Type B pancreatic cell (in vitro differentiated cells): ENCODE results near the gene FLNB. TPM values are rescaled to one million over a fixed set of nuclear protein-coding genes. Genes with fewer than 3 reads are reported as not detected.
A peak's percentile ranks its signal among the peaks of the same experiment; 100 is the strongest.

Experiments used
- DNase-seq: peaks from one replicate; pipeline ENCODE4 v3.0.0; 2021; ENCODE audit warnings: mixed read lengths; ENCODE audit not compliant: unreplicated experiment; ENCODE audit errors: extremely low spot score
- H3K27ac Mint-ChIP-seq: 2 replicates; pipeline ENCODE4 v1.8.0; 2021; ENCODE audit warnings: mild to moderate bottlenecking, mixed read lengths
- H3K27me3 Mint-ChIP-seq: 2 replicates; pipeline ENCODE4 v1.8.0; 2021; ENCODE audit warnings: mixed read lengths
- H3K36me3 Mint-ChIP-seq: 2 replicates; pipeline ENCODE4 v1.8.0; 2021; ENCODE audit warnings: mixed read lengths
- H3K4me1 Mint-ChIP-seq: one replicate; pipeline ENCODE4 v1.8.0; 2021; ENCODE audit warnings: mixed read lengths; ENCODE audit not compliant: unreplicated experiment
- H3K4me3 Mint-ChIP-seq: 2 replicates; pipeline ENCODE4 v1.8.0; 2021; ENCODE audit warnings: mild to moderate bottlenecking, mixed read lengths
- H3K9me3 Mint-ChIP-seq: 2 replicates; pipeline ENCODE4 v1.8.0; 2021; ENCODE audit warnings: mixed read lengths
- total RNA-seq: library from RNA; stranded (reverse); gene quantifications from 2 replicates; pipeline ENCODE4 v1.2.1, GENCODE V29; 2021; ENCODE audit warnings: low replicate concordance
- TF ChIP-seq, protein P1 (sequence below): fragments of 200-600 bp; sonication (generic); conservative IDR thresholded peaks from 2 replicates; pipeline ENCODE4 v1.5.0; 2021; ENCODE audit warnings: antibody characterized with exemption, mild to moderate bottlenecking

The FLNB gene
- total RNA-seq, 1 donor from 2014 or later: 204 TPM

DNA sequence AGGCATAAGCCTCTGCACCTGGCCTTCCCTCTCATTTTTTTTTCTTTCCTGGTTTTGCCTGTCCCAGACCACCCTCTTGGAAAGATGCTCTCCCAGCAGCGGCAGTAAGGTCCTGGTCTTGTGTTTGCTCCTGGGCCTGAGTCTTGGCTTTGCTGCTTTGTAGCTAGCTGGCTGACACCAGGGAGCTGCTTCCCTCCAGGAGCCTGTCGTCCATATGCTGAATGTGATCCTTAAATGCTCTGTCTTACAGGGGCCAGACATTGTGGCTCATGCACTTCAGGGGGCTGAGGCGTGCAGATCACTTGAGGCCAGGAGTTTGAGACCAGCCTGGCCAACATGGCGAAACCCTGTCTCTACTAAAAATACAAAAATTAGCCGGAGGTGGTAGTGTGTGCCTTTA is 17.2 kb downstream of the FLNB start:
- Mint-ChIP-seq H3K4me3 (no peak overlapping the region), H3K4me1 (peaks cover 57% of the 10 kb centered on the region), H3K36me3 (peaks cover 11% of the 10 kb centered on the region), H3K27ac (peak overlapping the region; percentile 64), H3K9me3 (no peaks in the 10 kb centered on the region), H3K27me3 (no peaks in the 10 kb centered on the region)
- DNase-seq: no peak
- TF ChIP-seq, protein P1, sequence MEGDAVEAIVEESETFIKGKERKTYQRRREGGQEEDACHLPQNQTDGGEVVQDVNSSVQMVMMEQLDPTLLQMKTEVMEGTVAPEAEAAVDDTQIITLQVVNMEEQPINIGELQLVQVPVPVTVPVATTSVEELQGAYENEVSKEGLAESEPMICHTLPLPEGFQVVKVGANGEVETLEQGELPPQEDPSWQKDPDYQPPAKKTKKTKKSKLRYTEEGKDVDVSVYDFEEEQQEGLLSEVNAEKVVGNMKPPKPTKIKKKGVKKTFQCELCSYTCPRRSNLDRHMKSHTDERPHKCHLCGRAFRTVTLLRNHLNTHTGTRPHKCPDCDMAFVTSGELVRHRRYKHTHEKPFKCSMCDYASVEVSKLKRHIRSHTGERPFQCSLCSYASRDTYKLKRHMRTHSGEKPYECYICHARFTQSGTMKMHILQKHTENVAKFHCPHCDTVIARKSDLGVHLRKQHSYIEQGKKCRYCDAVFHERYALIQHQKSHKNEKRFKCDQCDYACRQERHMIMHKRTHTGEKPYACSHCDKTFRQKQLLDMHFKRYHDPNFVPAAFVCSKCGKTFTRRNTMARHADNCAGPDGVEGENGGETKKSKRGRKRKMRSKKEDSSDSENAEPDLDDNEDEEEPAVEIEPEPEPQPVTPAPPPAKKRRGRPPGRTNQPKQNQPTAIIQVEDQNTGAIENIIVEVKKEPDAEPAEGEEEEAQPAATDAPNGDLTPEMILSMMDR: no peak

GRCh38 chr3:58025837-58026569 is 17.8 kb downstream of the FLNB start:
- no peaks in the 10 kb centered on the region for H3K27me3 Mint-ChIP-seq
- DNase-seq: no peak
- TF ChIP-seq, protein P1: no peak
- H3K9me3 Mint-ChIP-seq: no peaks in the 10 kb centered on the region
- peaks cover 11% of the 10 kb centered on the region for H3K36me3 Mint-ChIP-seq
- peaks cover 53% of the 10 kb centered on the region for H3K4me1 Mint-ChIP-seq
- H3K4me3 Mint-ChIP-seq: peak overlapping the region; percentile 65
- H3K27ac Mint-ChIP-seq: peak overlapping the region; percentile 78

- no peaks in the 10 kb centered on the region for H3K27me3 Mint-ChIP-seq
- peaks cover 11% of the 10 kb centered on the region for H3K36me3 Mint-ChIP-seq
- peaks cover 51% of the 10 kb centered on the region for H3K4me1 Mint-ChIP-seq
- H3K9me3 Mint-ChIP-seq: no peaks in the 10 kb centered on the region
- DNase-seq: no peak
- peak overlapping the region; percentile 25 for H3K4me3 Mint-ChIP-seq
- TF ChIP-seq, protein P1: no peak
- H3K27ac Mint-ChIP-seq: peak overlapping the region; percentile 78
These were observed 18.4 kb downstream of the FLNB start for GRCh38 chr3:58026598-58026997.

- TF ChIP-seq, protein P1: no peak
- H3K4me1 Mint-ChIP-seq: peaks cover 47% of the 10 kb centered on the region
- peaks cover 11% of the 10 kb centered on the region for H3K36me3 Mint-ChIP-seq
- no peak overlapping the region for H3K4me3 Mint-ChIP-seq
- H3K9me3 Mint-ChIP-seq: no peaks in the 10 kb centered on the region
- no peaks in the 10 kb centered on the region for H3K27me3 Mint-ChIP-seq
- DNase-seq: no peak
- peak overlapping the region; percentile 48 for H3K27ac Mint-ChIP-seq
These were observed 19.6 kb downstream of the FLNB start for GRCh38 chr3:58027704-58028317.

DNA sequence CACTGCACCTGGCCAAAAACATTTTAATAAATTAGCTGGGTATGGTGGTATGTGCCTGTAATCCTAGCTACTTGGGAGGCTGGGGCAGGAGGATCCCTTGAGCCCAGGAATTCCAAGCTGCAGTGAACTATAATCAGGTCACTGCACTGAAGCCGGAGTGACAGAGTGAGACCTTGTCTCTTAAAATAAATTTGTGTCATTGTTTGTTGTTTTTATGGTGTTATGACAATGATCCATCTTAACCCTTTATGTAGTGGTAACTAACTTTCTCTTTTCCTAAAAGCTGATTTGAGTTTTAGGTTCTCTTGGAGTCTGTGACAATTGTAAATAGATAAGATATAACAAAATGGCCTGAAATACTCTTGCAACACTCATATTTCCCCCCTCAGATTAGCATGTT is 20.7 kb downstream of the FLNB start:
- H3K4me1 Mint-ChIP-seq: peaks cover 46% of the 10 kb centered on the region
- DNase-seq: no peak
- no peak overlapping the region for H3K4me3 Mint-ChIP-seq
- H3K27me3 Mint-ChIP-seq: no peaks in the 10 kb centered on the region
- H3K36me3 Mint-ChIP-seq: peaks cover 16% of the 10 kb centered on the region
- H3K9me3 Mint-ChIP-seq: no peaks in the 10 kb centered on the region
- H3K27ac Mint-ChIP-seq: no peak overlapping the region
- TF ChIP-seq, protein P1: no peak
